ENCODE measurements around the gene SS18L1.
"Not testable (repeated sequence)": the region's sequence is repeated elsewhere in the genome, so short reads cannot be mapped to it uniquely, and the experiment has no call there.

The SS18L1 gene

DNA sequence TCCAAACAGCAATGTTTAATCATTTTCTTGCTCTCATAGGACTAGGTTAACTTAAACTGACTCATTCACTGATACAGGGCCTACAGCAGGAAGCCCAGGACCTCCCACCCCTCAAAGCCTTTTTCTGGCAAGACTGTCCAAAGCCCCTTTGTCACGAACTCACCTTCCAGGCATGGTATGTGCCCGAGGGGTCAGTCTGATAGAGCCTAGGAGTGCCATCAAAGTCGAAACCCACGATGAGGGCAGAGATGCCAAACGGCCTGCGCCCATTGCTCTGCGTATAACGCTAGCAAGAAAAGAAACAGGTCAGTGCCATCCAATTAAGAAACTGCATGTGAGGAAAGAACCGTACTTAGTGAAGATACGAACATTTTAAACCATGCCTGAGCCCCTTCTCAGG, 4.7 kb upstream of the SS18L1 start:
- no peak for DNase-seq

DNA sequence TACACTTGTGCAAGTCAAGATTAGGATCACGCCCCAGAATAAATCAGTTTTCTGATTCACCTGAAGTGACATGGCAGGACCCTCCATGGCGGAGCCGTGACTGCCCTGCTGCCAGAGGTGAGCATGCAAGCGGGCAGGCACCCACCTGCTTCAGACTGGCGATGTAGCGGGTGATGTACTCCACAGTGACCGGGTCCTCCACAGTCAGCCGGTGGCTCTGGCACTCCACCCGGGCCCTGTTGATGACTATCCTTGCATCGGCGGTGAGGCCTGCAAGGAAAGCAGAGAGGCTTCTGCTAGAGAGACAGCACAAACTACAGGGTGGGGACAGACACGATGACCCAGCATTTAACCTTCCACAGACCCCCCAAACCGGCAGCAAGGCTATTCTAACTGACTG, 3.9 kb upstream of the SS18L1 start:
- DNase-seq = no peak

DNA sequence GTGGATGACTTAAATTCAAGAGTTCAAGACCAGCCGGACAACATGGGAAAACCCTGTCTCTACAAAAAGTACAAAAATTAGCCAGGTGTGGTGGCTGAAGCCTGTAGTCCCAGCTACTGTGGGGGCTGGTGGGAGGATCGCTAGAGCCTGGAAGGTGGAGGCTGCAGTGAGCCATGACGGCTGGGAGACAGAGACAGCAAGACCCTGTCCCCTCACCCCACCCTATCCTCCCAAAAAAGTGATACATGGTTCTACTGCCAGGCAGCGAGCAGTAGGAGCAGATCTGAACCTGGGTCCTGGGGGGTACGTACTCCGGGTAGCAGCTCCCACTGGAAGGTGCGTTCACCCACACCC, 2.5 kb upstream of the SS18L1 start:
- DNase-seq = no peak

- no peak for DNase-seq
Observed at GRCh38 chr20:62141397-62142251, 1.9 kb upstream of the SS18L1 start.

- no peak for DNase-seq
Observed at GRCh38 chr20:62142252-62143080, 1.1 kb upstream of the SS18L1 start.

GRCh38 chr20:62143957-62144825, 622 bp downstream of the SS18L1 start:
- DNase-seq = peak; percentile 39

GRCh38 chr20:62145688-62146018, 2.1 kb downstream of the SS18L1 start:
- DNase-seq = no peak

DNA sequence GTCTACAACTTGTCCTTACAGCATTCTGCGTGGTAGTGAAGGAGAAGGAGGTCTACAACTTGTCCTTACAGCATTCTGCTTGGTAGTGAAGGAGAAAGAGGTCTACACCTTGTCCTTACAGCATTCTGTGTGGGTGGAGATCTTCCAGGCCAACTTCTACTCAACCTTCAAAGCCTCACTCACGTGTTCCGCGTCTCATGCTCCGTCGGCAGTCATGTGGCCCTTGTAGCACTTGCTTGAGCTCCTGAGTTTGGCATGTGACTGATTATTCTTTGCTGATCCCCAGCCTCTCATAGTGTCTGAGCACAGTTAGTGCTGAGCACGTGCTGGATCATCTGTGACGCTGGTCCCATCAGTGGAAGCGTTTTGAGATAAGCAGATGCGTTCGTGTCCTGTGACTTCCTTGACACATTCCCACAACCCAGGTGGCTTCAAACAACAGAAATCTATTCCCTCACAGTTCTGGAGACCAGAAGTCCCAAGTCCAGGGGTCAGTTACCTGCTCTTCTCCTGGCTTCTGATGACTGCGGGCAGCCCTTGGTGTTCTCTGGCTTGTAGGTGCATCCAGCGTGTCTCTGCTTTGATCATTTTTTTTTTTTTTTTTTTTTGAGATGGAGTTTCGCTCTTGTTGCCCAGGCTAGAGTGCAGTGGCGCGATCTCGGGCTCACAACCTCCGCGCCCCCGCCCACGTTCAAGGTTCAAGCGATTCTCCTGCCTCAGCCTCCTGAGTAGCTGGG, 2.6 kb downstream of the SS18L1 start:
- DNase-seq = no peak

- no peak for DNase-seq
Observed at GRCh38 chr20:62147125-62147524, 3.6 kb downstream of the SS18L1 start.

- no peak for DNase-seq
Observed at GRCh38 chr20:62147528-62147927, 4.0 kb downstream of the SS18L1 start.

GRCh38 chr20:62148383-62148782, 4.8 kb downstream of the SS18L1 start:
- DNase-seq = not testable (repeated sequence)

DNA sequence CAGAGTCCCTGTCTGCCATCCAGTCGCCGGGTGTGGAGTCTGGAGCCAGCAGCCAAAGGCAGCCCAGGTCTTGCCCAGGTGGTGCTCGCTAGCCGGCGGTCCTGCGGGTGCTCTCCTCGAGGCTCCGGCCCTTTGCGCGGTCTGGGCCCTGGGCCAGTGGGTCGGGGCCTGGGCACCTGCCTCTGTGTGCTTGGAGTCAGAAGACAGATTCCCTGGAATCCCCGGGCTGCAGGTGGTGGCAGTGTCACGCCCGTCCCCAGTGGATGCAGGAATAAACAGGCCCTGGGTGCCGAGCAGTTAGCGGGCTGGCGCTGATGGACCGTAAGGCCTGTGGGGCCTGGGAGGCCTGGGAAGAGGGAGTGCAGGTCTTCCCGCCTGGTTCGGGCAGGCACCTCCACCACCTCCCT, 5.3 kb downstream of the SS18L1 start:
- no peak for DNase-seq

DNA sequence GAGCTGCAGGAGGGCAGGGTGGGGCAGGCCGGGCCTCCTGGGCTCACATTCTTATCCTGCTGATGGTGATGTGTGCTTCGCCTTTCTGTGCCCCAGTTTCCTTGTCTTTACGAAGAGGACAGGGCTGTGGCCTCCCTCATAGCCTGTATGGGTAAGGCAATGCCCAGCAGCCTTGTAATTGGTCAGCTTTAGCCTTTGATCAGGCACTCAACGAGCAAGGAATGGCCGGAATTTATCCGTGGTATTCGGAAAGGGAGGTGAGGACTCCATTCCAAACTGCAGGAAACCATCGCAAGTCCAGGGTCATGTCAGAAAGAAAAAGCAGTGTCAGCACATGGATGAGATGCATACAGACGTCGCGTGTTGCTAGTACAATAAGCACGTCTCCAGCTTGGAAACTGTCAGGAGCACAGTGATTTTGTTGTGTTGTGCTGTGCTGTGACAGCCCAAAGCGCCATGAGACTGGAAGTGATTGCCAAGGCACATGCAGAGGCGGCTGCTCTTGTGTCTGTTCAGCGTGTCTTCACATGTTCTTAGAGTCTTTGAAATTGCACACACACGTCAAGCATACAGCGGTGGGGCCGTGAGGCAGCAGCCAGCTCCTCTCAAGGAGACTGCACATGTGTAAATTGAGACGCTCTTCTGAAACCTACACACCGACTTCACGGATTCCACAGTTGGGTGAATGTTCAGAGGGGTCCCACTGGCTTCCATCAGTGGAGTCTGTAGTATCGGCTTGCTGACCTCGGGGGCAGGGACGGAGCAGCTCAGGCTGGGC, 6.2 kb downstream of the SS18L1 start:
- no peak for DNase-seq

- no peak for DNase-seq
Observed at GRCh38 chr20:62150310-62150575, 6.7 kb downstream of the SS18L1 start.

DNA sequence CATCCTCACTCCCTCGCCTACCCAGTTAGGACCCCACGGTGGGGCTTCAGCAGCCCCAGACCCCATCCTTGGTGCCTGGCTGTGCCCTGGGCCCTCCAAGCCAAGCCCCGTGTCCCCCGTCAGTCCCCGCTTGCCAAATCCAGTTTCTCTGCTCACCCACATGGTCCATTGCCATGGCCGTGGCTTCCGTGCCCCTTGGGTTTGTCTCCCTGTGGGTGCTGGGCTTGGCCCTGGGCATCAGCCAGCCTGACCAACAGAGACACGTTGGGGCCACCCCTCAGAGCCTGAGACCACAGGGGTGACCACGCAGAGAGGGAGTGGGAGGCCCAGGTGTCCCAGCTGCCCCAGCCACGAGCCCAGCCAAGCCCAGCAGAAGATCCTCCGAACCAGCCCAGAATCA, 7.7 kb downstream of the SS18L1 start:
- no peak for DNase-seq

DNA sequence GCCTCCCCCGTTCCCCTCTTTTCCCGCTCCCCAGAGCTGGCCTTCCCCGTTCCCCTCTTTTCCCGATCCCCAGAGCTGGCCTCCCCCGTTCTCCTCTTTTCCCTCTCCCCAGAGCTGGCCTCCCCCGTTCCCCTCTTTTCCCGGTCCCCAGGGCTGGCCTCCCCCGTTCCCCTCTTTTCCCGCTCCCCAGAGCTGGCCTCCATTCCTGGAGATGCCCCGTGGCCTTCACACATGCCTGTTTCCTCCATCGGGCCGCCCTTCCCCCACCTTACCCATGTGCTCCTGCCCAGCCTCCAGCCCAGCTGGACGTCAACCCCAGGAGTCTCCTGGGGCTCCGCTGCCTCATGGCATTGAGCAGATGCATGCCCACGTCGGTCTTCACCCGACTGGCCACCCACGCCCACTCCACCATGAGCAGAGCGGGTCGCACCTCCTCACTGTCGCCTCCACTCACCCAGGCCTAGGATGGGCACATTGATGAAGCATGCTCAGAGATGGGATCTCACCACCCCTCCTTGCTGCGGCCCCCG, 8.3 kb downstream of the SS18L1 start:
- no peak for DNase-seq

- DNase-seq = no peak
Observed at GRCh38 chr20:62155428-62156253, 12.1 kb downstream of the SS18L1 start.

- no peak for DNase-seq
Observed at GRCh38 chr20:62156254-62156556, 12.6 kb downstream of the SS18L1 start.

DNA sequence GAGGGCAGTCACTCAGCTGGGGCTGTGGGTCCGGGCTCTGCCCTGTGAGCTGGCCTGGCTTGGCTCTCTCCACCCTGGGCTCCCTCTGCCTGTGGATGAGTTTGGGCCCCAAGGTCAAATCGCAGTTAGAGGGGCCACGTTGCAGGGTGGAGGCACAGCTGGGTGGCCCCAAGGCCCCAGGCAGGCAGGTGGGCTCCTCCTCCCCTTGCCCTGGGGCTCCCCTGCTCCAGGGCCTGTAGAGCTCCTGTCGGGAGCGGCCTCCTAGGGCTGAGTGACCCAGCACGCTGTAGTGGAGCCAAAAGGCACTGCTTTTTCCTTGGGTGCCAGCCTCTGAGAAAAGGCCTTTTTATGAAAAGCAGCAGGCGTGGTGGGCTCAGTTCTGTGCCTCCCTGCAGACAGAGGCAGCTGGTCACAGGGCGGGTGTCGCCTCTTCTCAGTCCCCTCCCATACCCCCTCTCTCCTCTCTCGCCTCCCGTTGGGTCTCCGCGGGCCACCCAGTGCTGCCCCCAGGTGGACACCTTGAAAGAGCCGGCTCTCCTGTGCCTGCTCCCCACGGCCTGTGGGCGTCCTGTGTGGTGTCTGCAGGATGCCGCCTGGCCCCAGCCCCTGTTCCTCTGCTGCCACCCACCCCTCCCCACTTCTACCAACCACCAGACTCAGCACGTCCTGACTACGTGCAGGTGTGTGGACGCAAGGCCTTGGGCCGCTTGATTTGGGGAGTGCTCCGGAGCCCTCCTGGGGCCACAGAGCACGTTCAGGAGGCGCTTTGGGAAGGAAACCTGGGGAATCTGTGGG, 13.2 kb downstream of the SS18L1 start:
- peak; percentile 71 to 73 for DNase-seq

DNA sequence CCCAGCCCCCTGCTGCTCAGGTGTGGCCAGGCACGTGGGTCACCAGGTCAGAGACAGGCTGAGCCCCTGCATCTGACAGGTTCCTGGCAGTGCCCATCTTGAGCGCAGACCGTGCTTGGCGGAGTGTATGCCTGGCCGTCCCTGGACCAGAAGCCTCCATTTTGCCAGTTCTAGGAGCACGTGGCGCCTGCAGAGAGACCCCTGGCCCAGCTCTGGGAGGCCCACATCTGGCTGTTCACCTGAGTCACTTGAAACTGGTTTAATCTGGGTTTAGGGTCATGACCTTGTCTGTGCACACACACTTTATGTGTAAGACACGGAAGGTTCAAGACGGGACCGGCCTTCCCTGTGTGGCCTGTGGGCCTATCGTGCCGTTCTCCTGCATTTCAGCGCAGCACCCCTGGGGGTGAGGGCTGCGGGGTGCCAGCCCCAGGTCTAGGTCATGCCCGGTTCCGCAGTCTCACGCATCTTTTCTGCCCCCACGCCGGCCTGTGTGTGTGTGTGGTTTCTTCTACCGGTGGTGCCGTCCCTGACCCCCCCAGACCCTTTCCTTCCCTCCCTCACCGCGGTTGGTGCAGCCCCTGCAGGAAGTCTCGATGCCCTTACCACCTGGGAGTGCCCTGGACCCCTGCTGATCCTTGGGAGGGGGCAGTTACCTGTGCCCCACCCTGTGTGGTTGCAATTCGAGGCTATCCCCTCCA, 14.0 kb downstream of the SS18L1 start:
- no peak for DNase-seq

Measured in activated CD4-positive, alpha-beta T cell treated with anti-CD3 and anti-CD28 coated beads, Interleukin-2, amount 50 U/mL, for 4 hours (primary cell).